ENCODE results near the gene BCL2L11. TPM values are rescaled to one million over a fixed set of nuclear protein-coding genes. Genes with fewer than 3 reads are reported as not detected.
A peak's percentile ranks its signal among the peaks of the same experiment; 100 is the strongest.
"Not testable (repeated sequence)": the region's sequence is repeated elsewhere in the genome, so short reads cannot be mapped to it uniquely, and the experiment has no call there.

The BCL2L11 gene
- 18.9 and 27.3 TPM in 2 replicates for total RNA-seq

- DNase-seq = peak; percentile 95
Observed at GRCh38 chr2:111120253-111121027, at the start of gene BCL2L11. BCL2L11 (plus strand) TSS chr2:111120914; CDS start chr2:111123746, 2,832 bp downstream.

GRCh38 chr2:111071600-111072171 is 49.0 kb upstream of the BCL2L11 start:
- peak; percentile 97 for DNase-seq

- DNase-seq = peak; percentile 95
Observed at GRCh38 chr2:111072220-111072871, 48.4 kb upstream of the BCL2L11 start.

- not testable (repeated sequence) for DNase-seq
Observed at GRCh38 chr2:111082659-111083058, 38.1 kb upstream of the BCL2L11 start.

- no peak for DNase-seq
Observed at GRCh38 chr2:111091811-111092211, 28.9 kb upstream of the BCL2L11 start.

- DNase-seq = no peak
Observed at GRCh38 chr2:111094691-111095090, 26.0 kb upstream of the BCL2L11 start.

- no peak for DNase-seq
Observed at GRCh38 chr2:111095434-111095833, 25.3 kb upstream of the BCL2L11 start.

GRCh38 chr2:111099402-111099801 is 21.3 kb upstream of the BCL2L11 start:
- no peak for DNase-seq

- DNase-seq = no peak
Observed at GRCh38 chr2:111100087-111100764, 20.5 kb upstream of the BCL2L11 start.

- DNase-seq = peak; percentile 9
Observed at GRCh38 chr2:111100765-111101162, 19.9 kb upstream of the BCL2L11 start.

- DNase-seq = no peak
Observed at GRCh38 chr2:111101592-111101991, 19.1 kb upstream of the BCL2L11 start.

- no peak for DNase-seq
Observed at GRCh38 chr2:111102216-111102615, 18.5 kb upstream of the BCL2L11 start.

- DNase-seq = no peak
Observed at GRCh38 chr2:111105926-111106325, 14.8 kb upstream of the BCL2L11 start.

GRCh38 chr2:111106706-111107105 is 14.0 kb upstream of the BCL2L11 start:
- no peak for DNase-seq

- no peak for DNase-seq
Observed at GRCh38 chr2:111108745-111109271, 11.9 kb upstream of the BCL2L11 start.

GRCh38 chr2:111111101-111111755 is 9.5 kb upstream of the BCL2L11 start:
- no peak for DNase-seq

GRCh38 chr2:111113838-111114237 is 6.9 kb upstream of the BCL2L11 start:
- DNase-seq = no peak

GRCh38 chr2:111116011-111116746 is 4.5 kb upstream of the BCL2L11 start:
- DNase-seq = no peak

- DNase-seq = peak; percentile 79
Observed at GRCh38 chr2:111116843-111117597, 3.7 kb upstream of the BCL2L11 start.

GRCh38 chr2:111117598-111118480 is 2.9 kb upstream of the BCL2L11 start:
- peak; percentile 53 for DNase-seq

Measured in dermis blood vessel endothelial cell (primary cell).